ENCODE data around the gene STH.
A peak's percentile ranks its signal among the peaks of the same experiment; 100 is the strongest.
"Not testable (repeated sequence)": the region's sequence is repeated elsewhere in the genome, so short reads cannot be mapped to it uniquely, and the experiment has no call there.

The STH gene

DNA sequence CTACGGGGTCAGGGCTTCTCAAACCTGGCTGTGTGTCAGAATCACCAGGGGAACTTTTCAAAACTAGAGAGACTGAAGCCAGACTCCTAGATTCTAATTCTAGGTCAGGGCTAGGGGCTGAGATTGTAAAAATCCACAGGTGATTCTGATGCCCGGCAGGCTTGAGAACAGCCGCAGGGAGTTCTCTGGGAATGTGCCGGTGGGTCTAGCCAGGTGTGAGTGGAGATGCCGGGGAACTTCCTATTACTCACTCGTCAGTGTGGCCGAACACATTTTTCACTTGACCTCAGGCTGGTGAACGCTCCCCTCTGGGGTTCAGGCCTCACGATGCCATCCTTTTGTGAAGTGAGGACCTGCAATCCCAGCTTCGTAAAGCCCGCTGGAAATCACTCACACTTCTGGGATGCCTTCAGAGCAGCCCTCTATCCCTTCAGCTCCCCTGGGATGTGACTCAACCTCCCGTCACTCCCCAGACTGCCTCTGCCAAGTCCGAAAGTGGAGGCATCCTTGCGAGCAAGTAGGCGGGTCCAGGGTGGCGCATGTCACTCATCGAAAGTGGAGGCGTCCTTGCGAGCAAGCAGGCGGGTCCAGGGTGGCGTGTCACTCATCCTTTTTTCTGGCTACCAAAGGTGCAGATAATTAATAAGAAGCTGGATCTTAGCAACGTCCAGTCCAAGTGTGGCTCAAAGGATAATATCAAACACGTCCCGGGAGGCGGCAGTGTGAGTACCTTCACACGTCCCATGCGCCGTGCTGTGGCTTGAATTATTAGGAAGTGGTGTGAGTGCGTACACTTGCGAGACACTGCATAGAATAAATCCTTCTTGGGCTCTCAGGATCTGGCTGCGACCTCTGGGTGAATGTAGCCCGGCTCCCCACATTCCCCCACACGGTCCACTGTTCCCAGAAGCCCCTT lies 10.9 kb downstream of the STH start:
- no peak for DNase-seq

- DNase-seq = no peak
Measured at GRCh38 chr17:46010597-46011186, 11.6 kb downstream of the STH start.

GRCh38 chr17:46011711-46012505 lies 12.9 kb downstream of the STH start:
- no peak for DNase-seq

DNA sequence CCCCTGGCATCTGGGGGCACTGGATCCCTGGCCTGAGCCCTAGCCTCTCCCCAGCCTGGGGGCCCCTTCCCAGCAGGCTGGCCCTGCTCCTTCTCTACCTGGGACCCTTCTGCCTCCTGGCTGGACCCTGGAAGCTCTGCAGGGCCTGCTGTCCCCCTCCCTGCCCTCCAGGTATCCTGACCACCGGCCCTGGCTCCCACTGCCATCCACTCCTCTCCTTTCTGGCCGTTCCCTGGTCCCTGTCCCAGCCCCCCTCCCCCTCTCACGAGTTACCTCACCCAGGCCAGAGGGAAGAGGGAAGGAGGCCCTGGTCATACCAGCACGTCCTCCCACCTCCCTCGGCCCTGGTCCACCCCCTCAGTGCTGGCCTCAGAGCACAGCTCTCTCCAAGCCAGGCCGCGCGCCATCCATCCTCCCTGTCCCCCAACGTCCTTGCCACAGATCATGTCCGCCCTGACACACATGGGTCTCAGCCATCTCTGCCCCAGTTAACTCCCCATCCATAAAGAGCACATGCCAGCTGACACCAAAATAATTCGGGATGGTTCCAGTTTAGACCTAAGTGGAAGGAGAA lies 13.5 kb downstream of the STH start:
- DNase-seq = no peak

DNA sequence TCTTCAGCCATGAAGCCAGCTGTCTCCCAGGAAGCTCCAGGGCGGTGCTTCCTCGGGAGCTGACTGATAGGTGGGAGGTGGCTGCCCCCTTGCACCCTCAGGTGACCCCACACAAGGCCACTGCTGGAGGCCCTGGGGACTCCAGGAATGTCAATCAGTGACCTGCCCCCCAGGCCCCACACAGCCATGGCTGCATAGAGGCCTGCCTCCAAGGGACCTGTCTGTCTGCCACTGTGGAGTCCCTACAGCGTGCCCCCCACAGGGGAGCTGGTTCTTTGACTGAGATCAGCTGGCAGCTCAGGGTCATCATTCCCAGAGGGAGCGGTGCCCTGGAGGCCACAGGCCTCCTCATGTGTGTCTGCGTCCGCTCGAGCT lies 14.1 kb downstream of the STH start:
- DNase-seq = no peak

- no peak for DNase-seq
Measured at GRCh38 chr17:46013502-46014165, 14.6 kb downstream of the STH start.

DNA sequence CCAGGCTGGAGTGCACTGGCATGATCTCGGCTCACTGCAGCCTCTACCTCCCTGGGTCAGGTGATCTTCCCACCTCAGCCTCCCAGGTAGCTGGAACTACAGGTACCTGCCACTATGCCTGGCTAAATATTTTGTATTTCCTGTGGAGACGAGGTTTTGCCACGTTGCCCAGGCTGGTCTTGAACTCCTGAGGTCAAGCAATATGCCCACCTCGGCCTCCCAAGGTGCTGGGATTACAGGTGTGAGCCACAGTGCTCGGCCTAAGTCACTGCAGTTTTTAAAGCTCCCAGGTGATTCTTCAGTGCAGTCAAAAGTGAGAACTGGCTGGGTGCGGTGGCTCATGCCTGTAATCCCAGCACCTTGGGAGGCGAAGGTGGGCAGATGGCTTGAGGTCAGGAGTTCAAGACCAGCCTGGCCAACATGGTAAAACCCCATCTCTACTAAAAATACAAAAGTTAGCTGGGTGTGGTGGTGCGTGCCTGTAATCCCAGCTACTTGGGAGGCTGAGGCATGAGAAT lies 20.4 kb downstream of the STH start:
- not testable (repeated sequence) for DNase-seq

DNA sequence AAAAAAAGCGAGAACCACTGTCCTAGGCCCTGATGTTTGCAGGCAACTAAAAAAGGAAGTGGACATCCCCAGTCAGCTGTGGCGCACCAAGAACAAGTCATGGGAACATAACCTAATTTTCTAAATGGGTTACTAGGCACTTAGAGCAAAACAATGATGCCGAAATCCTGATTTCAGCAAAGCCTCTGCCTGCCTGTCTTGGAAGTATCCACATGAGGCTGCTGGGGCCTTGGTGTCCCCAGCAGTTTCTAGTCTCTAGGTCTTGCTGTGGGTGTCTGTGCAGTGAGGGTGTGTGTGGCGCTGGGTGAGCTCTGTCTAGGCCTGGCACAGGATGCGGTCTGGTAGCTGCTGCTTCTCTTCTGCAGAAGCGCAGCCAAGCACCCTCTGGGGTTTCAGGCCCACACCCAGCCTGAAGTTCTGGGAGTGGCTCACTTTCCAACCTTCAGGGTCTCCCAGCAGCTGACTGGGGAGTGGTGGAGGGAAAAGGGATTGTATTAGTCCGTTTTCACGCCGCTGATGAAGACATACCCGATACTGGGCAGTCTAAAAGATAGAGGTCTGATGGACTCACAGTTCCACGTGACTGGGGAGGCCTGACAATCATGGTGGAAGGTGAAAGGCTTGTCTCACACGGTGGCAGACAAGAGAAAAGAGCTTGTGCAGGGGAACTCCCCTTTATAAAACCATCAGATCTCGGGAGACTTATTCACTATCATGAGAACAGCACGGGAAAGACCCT lies 21.1 kb downstream of the STH start:
- peak; percentile 63 for DNase-seq

- DNase-seq = no peak
Measured at GRCh38 chr17:46020998-46021397, 21.9 kb downstream of the STH start.

GRCh38 chr17:46023366-46023765 lies 24.3 kb downstream of the STH start:
- DNase-seq = not testable (repeated sequence)

DNA sequence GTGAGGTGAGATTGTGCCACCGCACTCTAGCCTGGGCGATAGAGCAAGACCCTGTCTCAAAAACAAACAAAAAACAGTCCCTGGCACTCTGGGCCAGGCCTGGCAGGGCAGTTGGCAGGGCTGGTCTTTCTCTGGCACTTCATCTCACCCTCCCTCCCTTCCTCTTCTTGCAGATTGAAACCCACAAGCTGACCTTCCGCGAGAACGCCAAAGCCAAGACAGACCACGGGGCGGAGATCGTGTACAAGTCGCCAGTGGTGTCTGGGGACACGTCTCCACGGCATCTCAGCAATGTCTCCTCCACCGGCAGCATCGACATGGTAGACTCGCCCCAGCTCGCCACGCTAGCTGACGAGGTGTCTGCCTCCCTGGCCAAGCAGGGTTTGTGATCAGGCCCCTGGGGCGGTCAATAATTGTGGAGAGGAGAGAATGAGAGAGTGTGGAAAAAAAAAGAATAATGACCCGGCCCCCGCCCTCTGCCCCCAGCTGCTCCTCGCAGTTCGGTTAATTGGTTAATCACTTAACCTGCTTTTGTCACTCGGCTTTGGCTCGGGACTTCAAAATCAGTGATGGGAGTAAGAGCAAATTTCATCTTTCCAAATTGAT lies 24.8 kb downstream of the STH start:
- no peak for DNase-seq

DNA sequence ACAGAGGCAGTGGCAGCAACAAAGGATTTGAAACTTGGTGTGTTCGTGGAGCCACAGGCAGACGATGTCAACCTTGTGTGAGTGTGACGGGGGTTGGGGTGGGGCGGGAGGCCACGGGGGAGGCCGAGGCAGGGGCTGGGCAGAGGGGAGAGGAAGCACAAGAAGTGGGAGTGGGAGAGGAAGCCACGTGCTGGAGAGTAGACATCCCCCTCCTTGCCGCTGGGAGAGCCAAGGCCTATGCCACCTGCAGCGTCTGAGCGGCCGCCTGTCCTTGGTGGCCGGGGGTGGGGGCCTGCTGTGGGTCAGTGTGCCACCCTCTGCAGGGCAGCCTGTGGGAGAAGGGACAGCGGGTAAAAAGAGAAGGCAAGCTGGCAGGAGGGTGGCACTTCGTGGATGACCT lies 25.5 kb downstream of the STH start:
- no peak for DNase-seq

DNA sequence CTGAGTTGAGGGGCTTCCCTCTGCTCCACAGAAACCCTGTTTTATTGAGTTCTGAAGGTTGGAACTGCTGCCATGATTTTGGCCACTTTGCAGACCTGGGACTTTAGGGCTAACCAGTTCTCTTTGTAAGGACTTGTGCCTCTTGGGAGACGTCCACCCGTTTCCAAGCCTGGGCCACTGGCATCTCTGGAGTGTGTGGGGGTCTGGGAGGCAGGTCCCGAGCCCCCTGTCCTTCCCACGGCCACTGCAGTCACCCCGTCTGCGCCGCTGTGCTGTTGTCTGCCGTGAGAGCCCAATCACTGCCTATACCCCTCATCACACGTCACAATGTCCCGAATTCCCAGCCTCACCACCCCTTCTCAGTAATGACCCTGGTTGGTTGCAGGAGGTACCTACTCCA lies 26.0 kb downstream of the STH start:
- DNase-seq = no peak

GRCh38 chr17:46025510-46026165 lies 26.6 kb downstream of the STH start:
- DNase-seq = no peak

GRCh38 chr17:46026166-46027047 lies 27.4 kb downstream of the STH start:
- DNase-seq = peak; percentile 54

GRCh38 chr17:46027048-46027975 lies 28.3 kb downstream of the STH start:
- DNase-seq = peak; percentile 39

- no peak for DNase-seq
Measured at GRCh38 chr17:46027976-46028325, 28.9 kb downstream of the STH start.

- no peak for DNase-seq
Measured at GRCh38 chr17:46028374-46028773, 29.3 kb downstream of the STH start.
